Ishikawa (cell line): ENCODE measurements around the gene WNT7A.

Source experiments
- EGR1 ChIP-seq: IDR thresholded peaks from 2 replicates; pipeline ENCODE4 v1.6.1; 2012
- EP300 ChIP-seq: IDR thresholded peaks from 2 replicates; pipeline ENCODE4 v1.6.1; 2012; ENCODE audit warnings: borderline replicate concordance
- REST ChIP-seq: IDR thresholded peaks from 2 replicates; pipeline ENCODE4 v1.6.1; 2012; ENCODE audit warnings: low read depth, mild to moderate bottlenecking
- TAF1 ChIP-seq: IDR thresholded peaks from 2 replicates; pipeline ENCODE4 v1.6.1; 2012; ENCODE audit warnings: low read depth, mild to moderate bottlenecking
- TEAD4 ChIP-seq: IDR thresholded peaks from 2 replicates; pipeline ENCODE4 v1.6.1; 2012
- USF1 ChIP-seq: IDR thresholded peaks from 2 replicates; pipeline ENCODE4 v1.6.1; 2012
- YY1 ChIP-seq: IDR thresholded peaks from 2 replicates; pipeline ENCODE4 v1.6.1; 2012; ENCODE audit warnings: low read depth

GRCh38 chr3:13782501-13782900 lies 97.4 kb downstream of the WNT7A start:
- TF ChIP-seq USF1 = no peak
- no peak for TF ChIP-seq TAF1
- no peak for TF ChIP-seq EP300
- no peak for TF ChIP-seq YY1
- TF ChIP-seq EGR1 = no peak
- TF ChIP-seq REST = no peak
- no peak for TF ChIP-seq TEAD4
